HG03039 (cell line): ENCODE measurements around the gene DOCK9.

ENCODE experiments used
- ATAC-seq: cut with Tn5 transposase; IDR thresholded peaks from one replicate; pipeline ENCODE4 v1.9.1; 2021; ENCODE audit warnings: mild to moderate bottlenecking, moderate library complexity; ENCODE audit not compliant: unreplicated experiment

Gene DOCK9

DNA sequence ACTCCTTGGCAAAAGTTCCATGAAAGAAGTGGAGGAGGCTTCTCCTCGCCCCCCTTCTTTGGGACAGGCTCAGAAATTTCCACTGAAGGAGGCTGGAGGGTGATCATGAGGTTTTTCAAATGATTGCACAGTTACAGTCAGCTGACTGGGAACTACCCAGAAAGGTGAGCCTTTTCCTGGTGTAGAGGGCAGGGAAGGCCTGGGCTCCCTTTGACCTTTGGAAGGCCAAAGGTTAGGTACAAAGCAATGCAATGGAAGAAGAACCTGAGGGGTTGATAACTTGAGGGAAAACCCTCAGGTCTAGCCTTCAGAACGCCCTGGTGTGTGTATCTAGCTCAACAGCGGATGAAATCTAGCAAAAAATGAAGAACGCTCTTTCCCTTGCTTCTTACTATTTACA lies 175.3 kb downstream of the DOCK9 start:
- no peak for ATAC-seq

GRCh38 chr13:98801626-98802418 lies 176.0 kb downstream of the DOCK9 start:
- ATAC-seq: no peak

- no peak for ATAC-seq
Measured at GRCh38 chr13:98800078-98800477, 177.8 kb downstream of the DOCK9 start.

GRCh38 chr13:98798849-98799645 lies 178.8 kb downstream of the DOCK9 start:
- no peak for ATAC-seq

GRCh38 chr13:98797456-98797855 lies 180.4 kb downstream of the DOCK9 start:
- no peak for ATAC-seq

- no peak for ATAC-seq
Measured at GRCh38 chr13:98796798-98797197, 181.1 kb downstream of the DOCK9 start.

DNA sequence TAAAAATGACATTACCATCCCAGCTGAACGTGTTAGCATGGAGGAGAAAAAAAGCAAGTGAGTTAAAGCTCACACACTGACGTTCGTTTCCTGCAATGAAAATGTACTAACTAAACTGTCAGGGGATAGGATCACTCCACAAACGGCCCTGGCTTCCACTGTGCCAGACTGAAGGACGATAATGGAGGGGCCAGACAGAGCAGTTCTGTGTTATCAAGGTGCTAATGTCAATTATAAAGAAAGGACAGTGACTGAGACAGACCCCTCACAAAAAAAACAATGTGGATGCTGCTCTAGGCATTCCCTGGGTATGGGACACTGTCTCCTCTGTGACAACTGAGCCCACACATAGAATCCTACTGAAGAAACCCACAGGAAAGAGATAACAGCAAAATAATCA lies 181.7 kb downstream of the DOCK9 start:
- ATAC-seq: no peak

DNA sequence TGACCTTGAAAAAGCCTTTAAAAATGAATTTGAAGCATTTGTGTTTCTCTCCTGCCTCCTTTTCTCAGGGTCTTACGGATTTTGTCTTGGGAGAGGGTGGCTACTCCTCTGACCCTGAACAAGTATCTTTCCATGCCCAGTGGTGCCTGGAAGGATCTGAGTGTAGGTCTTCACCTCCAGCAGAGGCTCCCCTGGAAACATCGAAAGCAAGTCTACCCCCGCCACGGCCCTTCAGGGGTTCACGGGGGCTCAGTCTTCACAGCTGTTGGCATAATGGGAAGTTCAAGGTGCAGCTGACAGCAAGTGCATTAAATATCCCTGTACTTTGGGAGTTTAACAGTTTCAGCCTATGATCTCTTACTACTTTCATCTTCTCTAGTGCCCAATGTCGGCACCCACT lies 182.6 kb downstream of the DOCK9 start:
- ATAC-seq: no peak

GRCh38 chr13:98794498-98794897 lies 183.4 kb downstream of the DOCK9 start:
- no peak for ATAC-seq

DNA sequence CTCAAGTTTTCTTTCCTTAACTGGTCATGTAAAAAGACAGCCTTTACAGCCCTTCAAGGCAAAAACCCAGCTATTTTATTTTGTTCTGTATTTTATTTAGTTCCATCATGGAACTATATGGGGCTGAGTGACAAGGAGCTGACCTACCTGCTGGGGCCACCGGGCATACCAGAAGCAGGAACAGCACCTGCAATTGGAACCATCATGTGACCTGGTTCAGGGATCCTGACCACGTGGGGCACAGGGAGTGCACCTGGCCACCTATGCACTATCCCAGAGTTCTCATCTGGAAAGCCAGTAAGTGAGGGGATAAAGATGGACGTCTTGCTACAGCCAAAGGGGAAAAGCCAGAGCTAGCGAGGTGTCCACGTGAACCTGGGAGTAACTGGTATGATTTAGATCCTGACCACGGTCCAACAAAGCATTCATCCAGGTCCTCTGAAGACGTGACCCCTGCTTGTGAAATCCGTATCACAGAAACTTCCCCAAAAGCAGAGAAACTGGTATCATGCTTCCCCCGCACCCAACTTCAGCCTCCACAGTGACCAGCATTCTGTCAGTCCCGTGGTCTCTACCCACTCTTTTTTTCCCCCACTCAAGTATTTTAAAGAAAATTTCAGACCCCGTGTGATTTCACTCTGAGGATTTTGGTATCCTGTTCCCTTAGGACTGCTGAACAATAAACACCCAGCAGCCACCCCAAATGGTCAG lies 184.9 kb downstream of the DOCK9 start:
- ATAC-seq: no peak

GRCh38 chr13:98792321-98792720 lies 185.5 kb downstream of the DOCK9 start:
- no peak for ATAC-seq

GRCh38 chr13:98791611-98792010 lies 186.3 kb downstream of the DOCK9 start:
- ATAC-seq: no peak

- no peak for ATAC-seq
Measured at GRCh38 chr13:98787996-98788395, 189.9 kb downstream of the DOCK9 start.

GRCh38 chr13:98787173-98787572 lies 190.7 kb downstream of the DOCK9 start:
- ATAC-seq: no peak

DNA sequence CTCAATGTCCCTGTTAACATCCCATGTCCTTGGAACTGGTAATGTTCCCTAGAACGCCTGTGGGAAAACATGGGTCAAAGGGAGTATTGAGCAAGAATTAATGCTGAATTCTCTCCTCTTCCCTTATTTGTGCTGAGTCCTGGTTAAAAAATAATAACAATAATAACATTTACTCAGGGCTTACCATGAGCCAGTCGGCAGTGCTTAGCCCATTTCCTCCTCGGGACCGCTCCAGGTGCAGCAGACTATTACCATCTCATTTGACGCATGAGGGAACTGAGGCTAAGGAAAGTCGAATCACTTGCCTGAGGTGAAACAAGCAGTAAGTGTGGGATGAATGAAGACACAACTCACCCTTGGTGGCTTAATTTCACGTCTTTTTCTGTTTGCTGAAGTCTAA lies 191.8 kb downstream of the DOCK9 start:
- ATAC-seq: no peak

DNA sequence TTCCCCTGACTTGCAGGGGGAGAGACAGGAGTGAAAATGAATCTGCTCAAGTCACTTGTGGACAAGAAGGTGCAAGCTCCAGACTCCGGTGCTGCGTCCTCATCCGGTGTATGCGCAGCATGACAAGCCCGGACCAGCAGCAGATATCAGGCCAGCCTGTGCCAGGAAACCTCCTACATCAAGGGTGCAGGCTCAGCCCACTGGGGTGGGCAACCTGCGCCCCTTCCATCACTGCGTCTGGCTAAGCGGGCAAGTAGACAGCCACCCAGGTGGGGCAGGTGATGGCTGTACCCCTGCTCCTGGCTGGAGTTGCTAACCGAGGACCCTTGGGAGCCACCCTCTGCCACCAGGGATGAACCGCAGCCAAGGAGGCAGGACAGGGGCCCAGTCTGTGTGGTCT lies 192.5 kb downstream of the DOCK9 start:
- ATAC-seq: no peak

- no peak for ATAC-seq
Measured at GRCh38 chr13:98784666-98785065, 193.2 kb downstream of the DOCK9 start.

DNA sequence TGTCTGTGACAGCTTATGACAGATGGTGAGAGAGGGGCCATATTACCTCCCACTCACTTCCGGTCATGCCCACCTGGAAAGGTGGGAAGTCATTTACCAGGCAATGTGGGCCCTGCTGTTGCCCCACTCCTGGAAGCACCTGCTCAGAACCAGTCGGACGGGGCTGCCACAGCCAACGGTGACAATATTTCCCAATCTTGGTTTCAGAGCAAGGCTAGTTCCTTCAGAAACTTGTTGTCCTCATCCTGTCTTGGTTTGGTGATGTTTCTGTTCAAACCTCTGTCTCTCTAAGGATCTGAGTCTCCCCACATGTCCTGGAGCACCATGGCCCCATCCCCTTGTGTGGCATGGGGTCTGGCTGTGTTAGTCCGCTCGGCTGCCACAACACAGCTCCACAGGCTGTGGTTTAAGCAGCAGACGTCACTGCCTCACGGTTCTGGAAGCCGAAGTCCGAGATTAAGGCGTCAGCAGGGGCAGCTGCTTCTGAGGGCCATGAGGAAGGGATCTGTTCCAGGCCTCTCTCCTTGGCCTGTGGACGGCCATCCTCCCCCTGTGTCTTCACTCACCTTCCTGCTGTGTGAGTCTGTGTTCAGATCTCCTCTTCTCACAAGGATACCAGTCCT lies 193.9 kb downstream of the DOCK9 start:
- ATAC-seq: no peak

DNA sequence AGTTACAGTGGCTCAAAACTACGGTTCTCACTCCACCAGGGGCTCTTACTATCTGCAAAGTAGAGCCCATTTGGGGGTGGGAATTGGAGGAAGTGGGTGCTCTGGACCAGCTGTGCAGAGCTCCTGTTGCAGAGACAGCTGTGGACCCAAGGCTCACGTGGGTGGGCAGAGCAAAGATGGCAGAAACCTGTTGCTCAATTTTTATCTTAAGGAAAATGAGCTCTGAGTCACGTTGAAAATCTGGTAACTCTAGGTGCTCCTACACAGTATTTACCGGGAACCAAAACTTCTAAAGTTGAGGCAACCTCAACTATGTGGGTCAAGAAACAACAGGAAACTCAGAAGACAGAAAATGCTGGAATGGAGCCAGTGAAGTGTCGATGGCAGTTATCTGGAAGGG lies 195.2 kb downstream of the DOCK9 start:
- ATAC-seq: no peak

- ATAC-seq: no peak
Measured at GRCh38 chr13:98781905-98782304, 196.0 kb downstream of the DOCK9 start.

DNA sequence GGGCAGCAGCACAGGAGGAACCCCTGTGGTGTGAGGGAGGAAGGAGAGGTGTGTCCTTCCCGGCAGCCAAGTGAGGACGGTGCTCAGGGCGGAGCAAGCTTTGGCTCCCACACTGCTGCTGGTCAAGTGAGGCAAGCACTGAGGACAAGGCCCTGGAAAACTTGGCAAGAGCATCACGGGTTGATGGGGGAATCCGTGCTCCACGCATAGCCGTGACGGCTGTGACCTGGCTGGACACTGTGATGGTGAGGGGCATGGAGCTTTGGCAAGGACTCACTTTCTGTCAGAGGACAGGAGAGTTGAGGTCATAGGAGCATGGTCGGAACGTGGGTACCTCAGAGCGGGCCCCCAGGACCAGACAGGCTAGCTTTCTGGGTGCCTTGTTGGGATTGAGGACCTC lies 196.4 kb downstream of the DOCK9 start:
- ATAC-seq: no peak
